Right lobe of liver (tissue), 6 donors: ENCODE measurements around the gene CEP68. TPM values are rescaled to one million over a fixed set of nuclear protein-coding genes. Genes with fewer than 3 reads are reported as not detected.

Experiments
- ATAC-seq, 4 donors: fragments of 200-7000 bp; cut with Tn5 transposase; one replicate each; pipeline ENCODE4 v1.9.1; 2020; ENCODE audit warnings: mild to moderate bottlenecking in 4 of 4, moderate library complexity in 4 of 4
- DNase-seq, 3 donors: peaks; one replicate each; pipeline ENCODE4 v3.0.0-alpha.2; 2020
- H3K27ac ChIP-seq, 3 donors: fragments of 200-600 bp; one replicate each; pipeline ENCODE4 v1.8.0; 2022
- H3K27me3 ChIP-seq, 2 donors: fragments of 200-600 bp; one replicate each; pipeline ENCODE4 v1.8.0; 2022
- H3K36me3 ChIP-seq, 4 donors: fragments of 200-600 bp; sonication (generic) in 1 of 4; one replicate each; pipeline versions ENCODE4 v1.5.1 to v1.8.0; 2017 to 2022; ENCODE audit warnings: control low read depth in 1 of 4
- H3K4me1 ChIP-seq, 4 donors: fragments of 200-600 bp; sonication (generic) in 1 of 4; one replicate each; pipeline versions ENCODE4 v1.5.1 to v1.8.0; 2017 to 2022; ENCODE audit warnings: control low read depth in 1 of 4
- H3K4me3 ChIP-seq, 3 donors: fragments of 200-600 bp; one replicate each; pipeline ENCODE4 v1.8.0; 2022
- H3K9me3 ChIP-seq, 4 donors: fragments of 200-600 bp; sonication (generic) in 1 of 4; one replicate each; pipeline versions ENCODE4 v1.5.1 to v1.8.0; 2017 to 2022; ENCODE audit warnings: control low read depth in 1 of 4
- CTCF ChIP-seq, 4 donors: fragments of 200-600 bp in 3 of 4; fragments of 450-650 bp in 1 of 4; IDR thresholded peaks; one replicate each; pipeline versions ENCODE4 v1.5.1 to v1.8.0; 2016 to 2022; ENCODE audit warnings: antibody characterized with exemption in 4 of 4, mild to moderate bottlenecking in 2 of 4
- POLR2A ChIP-seq: fragments of 450-650 bp; IDR thresholded peaks from one replicate; pipeline ENCODE4 v1.6.1; 2017; ENCODE audit warnings: antibody characterized with exemption, mild to moderate bottlenecking
- WGBS: methylation state at CpG from one replicate; pipeline ENCODE4 v1.1.6; 2018; ENCODE audit warnings: low coverage, low lambda C conversion rate; ENCODE audit not compliant: insufficient coverage; ENCODE audit errors: missing lambda C conversion rate; 5-methylcytosine and 5-hydroxymethylcytosine counted together
- intact Hi-C, 2 donors: fragments of 100-400 bp; cut with DNase I; formaldehyde crosslinking; loops; one replicate each; pipeline versions ENCODE4 v1.11.2 to v1.14.1; 2022
- total RNA-seq, 6 experiments: library from RNA; depleted of rRNA in 2 of 6; stranded (reverse); fragments of >200 nt in 2 of 6; fragmentation: NEBNext Ultra II Directional in 3 of 6; extraction: Animal tissue kit (Norgen Biotek cat#: 25700) in 3 of 6; gene quantifications; one replicate each; pipeline versions ENCODE4 v1.1.0 to v1.2.4, GENCODE V29; 2016 to 2023
- donor health status: DM: no; HTN: yes; CAD: no.
- donor health status: DM: no; HTN: no; CAD: no.
- donor health status: DM: no; HTN: no; CAD: no.
- donor health status: DM: no; HTN: yes; CAD: no.
- donor health status: DM: no; HTN: yes; CAD: no.

Gene CEP68
- total RNA-seq, 6 experiments from 2014 or later, result 1.7 to 4.3 (median 3.2) TPM

GRCh38 chr2:65092791-65093190 lies 36.6 kb downstream of the CEP68 start:
- DNase-seq (no peak), ATAC-seq (no peak)
- intact Hi-C loops, result no loop called here
- TF ChIP-seq CTCF (IDR thresholded peaks at IDR 0.05), result no peak
- no peaks in the 10 kb centered on the region for H3K9me3 ChIP-seq
- H3K27ac ChIP-seq, result no peak overlapping the region
- 73% methylated on average over 2 of the region's 4 CpGs for WGBS
- H3K4me1 ChIP-seq, result no peaks in the 10 kb centered on the region
- no peaks in the 10 kb centered on the region for H3K27me3 ChIP-seq
- H3K36me3 ChIP-seq, result peaks cover 0 to 62% (median 31%) of the 10 kb centered on the region in 4 donors
- H3K4me3 ChIP-seq, result no peak overlapping the region

GRCh38 chr2:65093211-65093610 lies 37.0 kb downstream of the CEP68 start:
- ATAC-seq, result no peak
- H3K4me3 ChIP-seq, result no peak overlapping the region
- intact Hi-C loops, result no loop called here
- no peak for TF ChIP-seq CTCF (IDR thresholded peaks at IDR 0.05)
- no peak for TF ChIP-seq POLR2A
- no peak overlapping the region for H3K27ac ChIP-seq
- H3K36me3 ChIP-seq, result peaks cover 0 to 61% (median 29%) of the 10 kb centered on the region in 4 donors
- H3K9me3 ChIP-seq, result no peaks in the 10 kb centered on the region
- no peaks in the 10 kb centered on the region for H3K27me3 ChIP-seq
- DNase-seq, result no peak
- no peaks in the 10 kb centered on the region for H3K4me1 ChIP-seq

- intact Hi-C loops, result no loop called here
- no peak for DNase-seq
- no peak for ATAC-seq
- TF ChIP-seq CTCF (IDR thresholded peaks at IDR 0.05) (no peak), POLR2A (no peak)
- Histone ChIP-seq H3K27me3 (no peaks in the 10 kb centered on the region), H3K4me1 (no peaks in the 10 kb centered on the region), H3K9me3 (no peaks in the 10 kb centered on the region), H3K27ac (no peak overlapping the region), H3K36me3 (peaks cover 0 to 61% (median 20%) of the 10 kb centered on the region in 4 donors), H3K4me3 (no peak overlapping the region)
- 100% methylated on average over 1 of the region's 1 CpG for WGBS
Observed at GRCh38 chr2:65096948-65097347, 40.7 kb downstream of the CEP68 start.

GRCh38 chr2:65097844-65098243 lies 41.6 kb downstream of the CEP68 start:
- ATAC-seq, result no peak
- WGBS, result 22% methylated on average over 1 of the region's 1 CpG
- peaks cover 0 to 61% (median 21%) of the 10 kb centered on the region in 4 donors for H3K36me3 ChIP-seq

More at GRCh38 chr2:65097844-65098243, 41.6 kb downstream of the CEP68 start:
- no peak for DNase-seq
- intact Hi-C loops, result no loop called here
- Histone ChIP-seq H3K9me3 (no peaks in the 10 kb centered on the region), H3K4me3 (no peak overlapping the region), H3K27ac (no peak overlapping the region), H3K4me1 (no peaks in the 10 kb centered on the region), H3K27me3 (no peaks in the 10 kb centered on the region)
- TF ChIP-seq CTCF (IDR thresholded peaks at IDR 0.05), result no peak
- TF ChIP-seq POLR2A, result no peak
